ENCODE results near the gene PXDN. TPM values are rescaled to one million over a fixed set of nuclear protein-coding genes. Genes with fewer than 3 reads are reported as not detected.

Gene PXDN
- total and polyA plus RNA-seq, 2 of the 4 experiments (the other 2 are of a cell fraction): 153 to 332 TPM

GRCh38 chr2:1633936-1634587, 110.3 kb downstream of the PXDN start:
- H3K4me2 ChIP-seq (ENCODE audit: low read depth, low read length): no peak overlapping the region
- no peak overlapping the region for H2BK5ac ChIP-seq (ENCODE audit: low read depth, low read length, poor library complexity, severe bottlenecking)
- no peak overlapping the region for H3K18ac ChIP-seq (ENCODE audit: low read depth, low read length)
- H3K9me1 ChIP-seq (ENCODE audit: insufficient read depth, low read length): peaks cover 18% of the 10 kb centered on the region
- H3K27ac ChIP-seq (ENCODE audit: insufficient read depth, low read length): no peak overlapping the region
- no peak overlapping the region for H4K5ac ChIP-seq (ENCODE audit: low read depth, low read length)
- no peak overlapping the region for H2BK120ac ChIP-seq (ENCODE audit: low read depth, low read length)
- H3K79me1 ChIP-seq (ENCODE audit: low read depth in 1 of 2, low read length in 2 of 2): peaks cover 0 to 78% of the 10 kb centered on the region in 2 experiments; a peak in 3 of 4 replicates
- POLR2A ChIA-PET (ENCODE audit: unreplicated experiment): no interaction called here
- ATAC-seq (ENCODE audit: low read depth): no peak
- peaks cover 24% of the 10 kb centered on the region for H4K20me1 ChIP-seq (ENCODE audit: insufficient read depth, low read length)
- DNase-seq: no peak
- dilution Hi-C loops (cut with HindIII; ENCODE audit: low sequenced_read_pairs, unreplicated experiment) (no loop called here), in situ Hi-C loops (cut with MboI; ENCODE audit: low sequenced_read_pairs) (no loop called here), intact Hi-C loops (cut with micrococcal nuclease) (no loop called here)
- H2AFZ ChIP-seq (replicated peaks; ENCODE audit: low read length, poor library complexity): no peak overlapping the region
- CTCF ChIA-PET: no interaction called here
- 90% methylated on average over 10 of the region's 18 CpGs; no CpG with 5 or more reads in 1 of the 2 experiments for WGBS, 2 experiments (ENCODE audit: extremely low coverage in 2 of 2, insufficient read length in 1 of 2)
- H3K36me3 ChIP-seq (ENCODE audit: control insufficient read depth, insufficient read depth, low read length): peaks cover 68% of the 10 kb centered on the region
- no peak overlapping the region for H3K9ac ChIP-seq (ENCODE audit: low read depth, low read length)
- H2AK5ac ChIP-seq (ENCODE audit: low read depth, low read length): no peak overlapping the region; the same call in 1 of the 2 replicates
- TF ChIP-seq NFE2L2 (IDR thresholded peaks at IDR 0.05; ENCODE audit: low read depth, low read length) (no peak), FOS (IDR thresholded peaks at IDR 0.05; ENCODE audit: low read depth, low read length) (no peak), RCOR1 (IDR thresholded peaks at IDR 0.05; ENCODE audit: insufficient replicate concordance, low read length) (no peak), USF2 (IDR thresholded peaks at IDR 0.05; ENCODE audit: low read depth, low read length) (no peak), CEBPB (IDR thresholded peaks at IDR 0.05; ENCODE audit: low read depth, low read length) (no peak), RFX5 (IDR thresholded peaks at IDR 0.05; ENCODE audit: low read depth, low read length) (no peak), BHLHE40 (IDR thresholded peaks at IDR 0.05; ENCODE audit: low read depth, low read length) (no peak), CHD1 (IDR thresholded peaks at IDR 0.05; ENCODE audit: low read depth, low read length) (no peak), POLR2A (IDR thresholded peaks at IDR 0.05; ENCODE audit: low read depth, low read length) (no peak), ELK1 (IDR thresholded peaks at IDR 0.05; ENCODE audit: borderline replicate concordance, low read depth, low read length) (no peak), MAFK (IDR thresholded peaks at IDR 0.05; ENCODE audit: low read depth, low read length) (no peak), MAZ (IDR thresholded peaks at IDR 0.05; ENCODE audit: borderline replicate concordance, low read depth, low read length) (no peak), MXI1 (IDR thresholded peaks at IDR 0.05; ENCODE audit: borderline replicate concordance, low read depth, low read length) (no peak), CTCF (conservative IDR thresholded peaks at IDR 0.05; ENCODE audit: low read depth, low read length) (no peak)
- no peak overlapping the region for H3K4me3 ChIP-seq (ENCODE audit: insufficient read depth, low read depth, low read length)
- BruUV-seq (replicated peaks): no TSS peak
- H2BK20ac ChIP-seq (ENCODE audit: low read depth, low read length): no peak overlapping the region; the same call in 1 of the 2 replicates
- peaks cover 5% of the 10 kb centered on the region for H3K9me3 ChIP-seq (ENCODE audit: control insufficient read depth, insufficient read depth, low read length)
- peaks cover 16% of the 10 kb centered on the region for H3K4me1 ChIP-seq (ENCODE audit: control insufficient read depth, insufficient read depth, low read length)
- no peaks in the 10 kb centered on the region for H3K27me3 ChIP-seq (ENCODE audit: control insufficient read depth, insufficient read depth, low read length)
- no peak overlapping the region for H4K91ac ChIP-seq (ENCODE audit: insufficient read depth, low read depth, low read length)
- H4K8ac ChIP-seq (ENCODE audit: low read depth in 2 of 2, low read length in 2 of 2): no peak overlapping the region
- no peak overlapping the region for H3K56ac ChIP-seq (ENCODE audit: extremely low read depth, insufficient read depth, low read length)
- peak overlapping the region; percentile 51 for H2AK9ac ChIP-seq (replicated peaks; ENCODE audit: low read depth, low read length, poor library complexity)
- no peak overlapping the region for H3K23ac ChIP-seq (ENCODE audit: low read depth, low read length)
- no peak overlapping the region for H3K4ac ChIP-seq (ENCODE audit: low read depth, low read length)
- no peak overlapping the region for H2BK15ac ChIP-seq (ENCODE audit: low read depth, low read length)
- H3K14ac ChIP-seq (replicated peaks; ENCODE audit: low read depth, low read length): no peak overlapping the region
